DMS 273 treated with DMSO at 0.1 percent for 48 hours (cell line): ENCODE measurements around the gene GOLT1A.
"Not testable (repeated sequence)": the region's sequence is repeated elsewhere in the genome, so short reads cannot be mapped to it uniquely, and the experiment has no call there.

Experiments
- DNase-seq: peaks from one replicate; lab custom pipeline; 2025; lab: John Stamatoyannopoulos, UW

The GOLT1A gene

DNA sequence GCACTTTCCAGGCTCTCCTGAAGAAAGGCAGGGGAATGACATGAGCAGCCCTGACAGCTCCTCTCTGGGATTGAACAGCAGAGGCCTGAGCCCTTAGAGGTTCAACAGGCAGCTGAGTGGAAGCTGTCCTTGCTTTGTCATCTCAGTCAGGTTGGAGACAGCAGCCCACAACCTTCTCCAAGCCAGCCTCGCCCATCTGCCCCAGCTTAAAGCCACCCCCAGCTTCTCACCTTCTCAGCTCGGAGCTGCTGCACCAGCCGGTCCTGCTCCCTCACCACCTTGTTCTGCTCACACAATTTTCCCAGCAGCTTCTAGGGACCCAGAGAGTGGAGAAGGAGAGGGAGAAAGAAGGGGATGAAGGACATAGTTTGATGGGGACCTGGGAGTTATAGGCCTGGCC, 35.2 kb upstream of the GOLT1A start:
- no peak for DNase-seq

DNA sequence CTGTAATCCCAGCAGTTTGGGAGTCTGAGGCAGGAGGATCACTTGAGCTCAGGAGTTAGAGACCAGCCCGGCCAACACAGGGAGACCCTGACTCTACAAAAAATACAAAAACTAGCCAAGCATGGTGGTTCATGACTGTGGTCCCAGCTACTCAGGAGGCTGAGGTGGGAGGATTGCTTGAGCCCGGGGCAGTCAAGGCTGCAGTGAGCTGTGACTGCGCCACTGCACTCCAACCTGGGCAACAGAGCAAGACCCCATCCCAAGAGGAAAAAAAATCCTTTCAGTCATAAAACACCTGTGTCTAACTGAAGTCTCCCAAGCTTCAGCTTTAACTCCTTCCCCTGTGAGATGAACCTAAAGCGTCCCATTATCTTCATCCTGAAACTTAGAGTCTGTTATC, 33.1 kb upstream of the GOLT1A start:
- no peak for DNase-seq

DNA sequence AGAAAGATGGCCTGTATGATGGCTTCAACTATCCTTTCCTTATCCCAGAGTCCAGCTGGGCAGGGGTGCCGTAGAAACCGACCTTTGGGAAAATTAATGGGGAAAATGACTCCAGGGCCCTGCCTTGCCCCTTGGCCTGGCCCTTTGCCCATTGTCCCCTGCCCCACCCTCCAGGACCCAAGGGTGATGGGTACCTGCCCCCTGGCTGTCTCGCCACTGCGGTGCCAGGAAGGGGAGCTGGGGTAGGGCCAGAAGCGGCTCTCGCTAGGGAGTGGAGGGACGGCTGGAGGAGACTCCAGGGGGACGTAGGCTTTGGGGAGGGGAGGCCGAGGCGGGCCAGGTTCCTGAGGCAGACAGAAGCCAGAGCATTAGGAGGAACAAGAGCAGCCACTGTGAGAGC, 29.1 kb upstream of the GOLT1A start:
- DNase-seq, result no peak

DNA sequence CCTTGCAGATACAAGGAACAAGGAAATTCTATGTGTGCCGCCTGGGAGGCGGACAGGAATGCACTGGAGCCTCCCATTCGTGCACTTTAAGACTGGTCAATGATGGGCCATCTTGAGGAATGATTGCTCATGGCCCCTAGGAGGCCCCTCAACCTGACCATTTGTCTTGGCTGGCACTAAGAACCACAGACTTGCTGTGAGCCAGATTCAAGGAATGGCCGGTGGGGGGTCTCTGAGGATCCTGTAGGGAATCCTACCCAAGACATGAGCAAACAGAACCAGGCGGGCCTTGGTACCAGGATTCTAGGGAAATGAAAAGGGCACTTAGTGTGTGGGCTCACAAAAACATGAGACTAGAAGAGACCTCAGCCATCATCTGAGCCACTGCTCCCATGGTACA, 28.1 kb upstream of the GOLT1A start:
- no peak for DNase-seq

DNA sequence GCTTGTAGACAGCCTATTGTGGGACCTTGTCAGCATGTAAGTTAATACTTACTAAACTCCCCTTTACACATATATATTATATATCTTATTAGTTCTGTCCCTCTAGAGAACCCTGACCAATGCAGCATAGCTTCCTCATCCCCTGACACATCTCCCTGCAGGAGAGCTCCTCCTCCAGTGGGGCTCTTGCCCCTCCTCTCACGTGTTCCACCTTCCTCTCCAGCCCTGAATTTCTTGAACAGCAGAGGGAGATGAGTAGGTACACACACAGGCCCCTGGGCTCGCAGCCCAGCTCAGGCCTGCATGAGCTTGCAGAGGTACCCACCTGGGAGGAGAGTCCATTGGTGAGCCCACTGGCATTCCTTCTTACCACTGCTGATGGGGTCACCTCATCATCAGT, 27.3 kb upstream of the GOLT1A start:
- no peak for DNase-seq

DNA sequence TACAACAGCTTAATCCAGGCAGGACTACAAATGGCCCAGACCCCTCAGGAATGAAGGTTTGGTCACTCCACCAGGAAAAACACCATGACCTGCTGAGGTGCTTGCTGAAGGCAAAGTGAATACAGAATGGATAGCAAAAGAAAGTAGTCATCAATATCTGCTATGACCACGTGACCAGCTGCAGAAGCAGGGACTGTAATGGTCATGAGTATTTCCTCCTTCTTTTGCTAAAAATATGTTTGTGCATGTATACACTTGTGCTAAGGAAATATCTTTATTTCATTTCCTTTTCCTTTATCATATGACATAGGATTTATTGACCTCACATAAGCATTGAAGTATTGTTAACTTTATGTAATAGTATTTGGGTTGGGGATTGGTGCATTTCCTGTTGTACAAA, 26.4 kb upstream of the GOLT1A start:
- no peak for DNase-seq

DNA sequence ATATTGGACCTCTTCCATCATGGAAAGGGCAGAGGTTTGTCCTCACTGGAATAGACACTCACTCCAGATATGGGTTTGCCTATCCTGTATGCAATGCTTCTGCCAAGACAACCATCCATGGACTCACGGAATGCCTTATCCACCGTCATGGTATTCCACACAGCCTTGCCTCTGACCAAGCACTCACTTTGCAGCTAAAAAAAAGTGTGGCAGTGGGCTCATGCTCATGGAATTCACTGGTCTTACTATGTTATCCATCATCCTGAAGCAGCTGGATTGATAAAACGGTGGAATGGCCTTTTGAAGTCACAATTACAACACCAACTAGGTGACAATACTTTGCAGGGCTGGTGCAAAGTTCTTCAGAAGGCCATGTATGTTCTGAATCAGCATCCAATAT, 25.6 kb upstream of the GOLT1A start:
- DNase-seq, result not testable (repeated sequence)

DNA sequence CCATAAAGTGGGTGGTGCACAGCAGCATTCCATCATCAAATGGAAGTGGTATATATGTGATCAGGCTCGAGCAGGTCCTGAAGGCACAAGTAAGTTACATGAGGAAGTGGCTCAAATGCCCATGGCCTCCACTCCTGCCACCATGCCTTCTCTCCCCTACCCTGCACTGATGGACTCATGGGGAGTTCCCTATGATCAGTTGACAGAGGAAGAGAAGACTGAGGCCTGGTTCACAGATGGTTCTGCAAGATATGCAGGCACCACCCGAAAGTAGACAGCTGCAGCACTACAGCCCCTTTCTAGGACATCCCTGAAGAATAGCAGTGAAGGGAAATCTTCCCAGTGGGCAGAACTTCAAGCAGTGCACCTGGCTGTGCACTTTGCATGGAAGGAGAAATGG, 24.7 kb upstream of the GOLT1A start:
- not testable (repeated sequence) for DNase-seq

DNA sequence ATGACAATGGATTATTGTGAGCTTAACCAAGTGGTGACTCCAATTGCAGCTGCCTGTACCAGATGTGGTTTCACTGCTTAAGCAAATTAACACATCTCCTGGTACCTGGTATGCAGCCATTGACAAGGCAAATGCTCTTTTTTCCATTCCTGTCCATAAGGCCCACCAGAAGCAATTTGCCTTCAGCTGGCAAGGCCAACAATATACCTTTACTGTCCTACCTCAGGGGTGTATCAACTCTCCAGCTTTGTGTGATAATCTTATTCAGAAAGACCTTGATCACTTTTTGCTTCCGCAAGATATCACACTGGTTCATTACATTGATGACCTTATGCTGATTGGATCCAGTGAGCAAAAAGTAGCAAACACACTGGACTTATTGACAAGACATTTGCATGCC, 23.7 kb upstream of the GOLT1A start:
- not testable (repeated sequence) for DNase-seq

DNA sequence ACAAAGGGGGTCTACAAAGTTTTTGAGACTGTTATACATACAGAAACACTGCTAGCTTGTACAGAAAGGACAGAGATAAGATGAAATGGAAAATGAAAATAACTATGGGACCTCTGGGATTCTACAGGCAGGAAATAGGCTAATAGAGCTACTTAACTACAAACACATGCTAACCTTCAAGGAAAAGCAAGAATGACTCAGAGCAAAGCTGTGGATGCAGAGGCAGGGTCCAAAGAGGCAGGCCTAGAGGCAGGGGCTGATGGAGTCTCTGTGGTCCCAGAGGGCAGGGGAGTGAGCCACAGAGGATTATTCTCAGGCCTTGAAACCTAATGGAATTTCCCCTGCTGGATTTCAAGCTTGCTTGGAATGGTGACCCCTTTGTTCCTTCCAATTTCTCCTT, 18.7 kb upstream of the GOLT1A start:
- no peak for DNase-seq

DNA sequence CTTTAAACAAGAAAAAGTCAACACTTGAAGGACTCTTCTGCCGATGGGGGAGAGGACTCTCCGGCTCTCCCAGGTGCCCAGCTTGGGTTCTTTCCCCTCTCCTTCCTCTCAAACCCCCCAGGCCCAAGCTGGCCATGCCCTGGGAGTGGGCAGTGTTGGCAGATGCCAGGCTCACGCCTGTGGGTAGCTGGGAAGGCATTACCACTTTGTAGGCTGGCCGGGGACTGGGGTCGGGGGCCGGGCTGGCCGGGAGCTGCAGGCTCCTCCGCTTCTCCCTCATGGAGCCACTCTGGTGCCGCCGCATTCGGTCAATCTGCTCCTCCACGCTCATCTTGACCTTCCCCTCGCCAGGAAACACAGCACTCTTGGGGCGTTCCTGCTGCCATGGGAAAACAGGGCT, 16.4 kb upstream of the GOLT1A start:
- DNase-seq, result no peak

DNA sequence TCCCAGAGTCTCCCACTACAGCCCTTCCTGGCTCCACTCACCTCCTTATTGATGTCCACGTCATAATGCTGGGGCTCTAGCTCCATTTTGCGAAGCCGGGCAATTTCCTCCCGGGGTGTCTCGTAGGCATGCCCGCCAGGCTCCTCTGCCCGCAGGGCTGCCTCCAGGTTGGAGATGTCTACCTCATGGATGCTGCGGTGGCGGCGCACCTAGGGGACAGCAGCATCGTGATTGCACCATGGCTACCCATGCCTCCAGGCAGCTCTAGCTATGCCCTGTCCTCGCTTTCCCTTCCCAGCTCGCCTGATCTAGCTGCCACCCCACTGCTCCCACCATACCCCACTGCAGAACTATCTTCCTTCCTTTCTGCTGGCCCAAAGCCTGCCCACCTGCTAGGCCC, 15.1 kb upstream of the GOLT1A start:
- no peak for DNase-seq

DNA sequence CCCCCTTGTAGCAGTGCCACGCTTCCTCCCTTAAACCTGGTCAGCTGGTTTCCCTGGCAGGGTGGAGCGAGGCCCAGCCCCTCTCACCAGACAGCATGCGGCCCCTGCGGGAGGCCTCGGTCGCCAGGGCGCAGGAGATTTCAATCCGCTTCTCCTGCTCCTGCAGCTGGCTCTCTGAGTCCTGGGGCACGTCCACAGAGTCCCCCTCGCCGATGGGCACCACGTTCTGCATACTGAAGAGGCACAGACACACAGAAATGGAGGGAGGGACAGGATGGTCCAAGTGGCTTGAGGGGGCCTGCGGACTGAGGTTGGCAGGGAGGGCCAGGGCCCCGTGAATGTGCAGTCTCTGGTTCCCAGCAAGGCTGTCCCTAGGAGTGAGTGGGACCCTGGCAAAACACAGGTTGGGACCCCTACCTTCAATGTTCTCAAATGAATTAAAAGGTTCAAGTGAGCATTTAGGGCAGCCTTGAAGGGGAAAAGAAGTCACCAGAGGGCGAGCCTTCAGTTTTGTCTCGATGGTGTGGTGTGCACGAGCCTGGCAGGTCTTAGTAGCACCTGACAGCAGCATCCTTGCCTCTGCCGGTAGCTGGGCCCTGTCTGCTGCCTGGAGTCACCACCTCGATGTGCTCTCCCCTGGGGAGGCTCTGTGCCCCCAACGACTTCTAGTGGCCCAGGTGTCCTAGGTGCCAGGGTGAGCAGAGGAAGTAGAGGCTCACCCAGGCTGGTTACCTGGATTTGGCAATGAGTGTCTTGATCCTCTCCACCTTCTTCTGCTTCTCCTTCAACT, 14.4 kb upstream of the GOLT1A start:
- DNase-seq, result no peak

DNA sequence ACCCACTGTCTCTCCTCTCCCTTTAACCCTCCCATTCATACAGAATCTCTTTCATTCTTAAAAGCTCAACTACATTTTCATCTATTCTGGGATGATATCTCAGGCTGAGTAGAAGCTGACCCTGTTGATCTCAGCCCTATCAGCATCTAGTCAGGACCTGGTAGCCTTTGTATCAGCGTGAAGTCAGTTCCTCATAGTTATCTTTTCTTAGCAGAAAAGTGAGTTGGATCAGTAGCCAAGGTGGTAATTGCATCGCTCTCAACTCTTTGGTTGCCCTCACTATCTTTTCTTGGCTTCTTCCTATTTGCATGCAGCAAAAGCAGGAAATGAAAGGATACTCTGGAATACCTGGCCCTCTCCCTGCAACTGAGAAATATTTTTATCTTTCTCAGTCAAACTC, 13.6 kb upstream of the GOLT1A start:
- DNase-seq, result no peak

DNA sequence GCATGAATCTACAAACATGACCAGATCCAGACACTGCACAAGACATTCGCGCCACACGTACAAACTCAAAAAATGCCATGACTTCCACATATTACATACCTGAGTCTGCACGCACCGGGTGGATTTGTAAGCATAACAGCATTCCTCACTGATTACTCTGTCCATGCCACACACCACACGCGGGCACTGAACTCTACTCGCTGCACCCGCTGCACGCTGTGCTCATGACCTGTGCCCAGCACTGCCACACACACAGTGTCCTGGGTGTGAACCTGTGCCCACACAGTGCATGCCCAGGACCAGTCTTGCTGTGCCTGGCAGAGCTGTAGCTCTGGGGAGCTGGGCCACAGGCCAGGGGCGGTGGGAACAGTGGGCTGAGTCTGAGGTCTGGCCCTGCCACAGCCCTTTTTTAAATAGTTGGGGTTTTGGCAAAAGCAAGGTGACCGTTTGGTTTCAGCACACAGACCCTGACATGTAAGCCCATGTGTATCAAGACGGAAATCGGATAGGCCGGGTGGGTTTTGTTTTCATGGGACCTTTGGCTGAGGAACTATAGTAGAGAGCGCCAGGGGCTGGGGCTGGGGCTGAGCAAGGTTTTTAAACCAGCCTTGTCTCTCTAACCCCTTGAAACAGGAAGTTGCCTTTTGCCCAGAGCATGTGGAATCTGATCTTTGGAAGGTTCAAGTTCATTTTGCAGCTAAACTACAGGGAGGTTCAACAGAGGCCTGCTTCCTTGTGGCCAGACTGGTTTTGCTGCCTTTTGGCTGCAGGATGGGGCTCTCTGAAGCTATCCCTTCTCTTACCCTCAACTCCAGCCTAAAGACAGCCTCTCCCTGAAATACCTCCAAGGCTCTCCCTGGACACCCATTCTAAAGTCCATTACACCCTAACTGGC, 12.3 kb upstream of the GOLT1A start:
- no peak for DNase-seq

DNA sequence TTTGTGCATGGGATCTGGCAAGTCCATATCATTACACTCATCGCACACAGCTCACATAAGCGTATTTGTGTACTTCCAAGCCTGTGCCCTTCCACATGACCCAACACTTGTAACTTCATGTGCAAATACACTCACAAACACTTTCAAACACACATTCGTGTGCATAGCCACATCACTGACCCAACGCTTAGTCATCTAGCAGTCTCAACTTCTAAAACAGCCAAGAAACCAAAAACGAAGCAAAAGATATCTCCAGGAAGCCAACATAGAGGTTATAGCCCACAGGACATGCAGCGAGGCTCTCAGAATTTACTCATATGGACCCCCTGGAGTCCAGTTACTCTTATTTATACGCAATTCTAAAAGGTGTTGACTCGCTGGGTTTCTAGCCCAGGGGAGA, 10.9 kb upstream of the GOLT1A start:
- DNase-seq, result no peak

DNA sequence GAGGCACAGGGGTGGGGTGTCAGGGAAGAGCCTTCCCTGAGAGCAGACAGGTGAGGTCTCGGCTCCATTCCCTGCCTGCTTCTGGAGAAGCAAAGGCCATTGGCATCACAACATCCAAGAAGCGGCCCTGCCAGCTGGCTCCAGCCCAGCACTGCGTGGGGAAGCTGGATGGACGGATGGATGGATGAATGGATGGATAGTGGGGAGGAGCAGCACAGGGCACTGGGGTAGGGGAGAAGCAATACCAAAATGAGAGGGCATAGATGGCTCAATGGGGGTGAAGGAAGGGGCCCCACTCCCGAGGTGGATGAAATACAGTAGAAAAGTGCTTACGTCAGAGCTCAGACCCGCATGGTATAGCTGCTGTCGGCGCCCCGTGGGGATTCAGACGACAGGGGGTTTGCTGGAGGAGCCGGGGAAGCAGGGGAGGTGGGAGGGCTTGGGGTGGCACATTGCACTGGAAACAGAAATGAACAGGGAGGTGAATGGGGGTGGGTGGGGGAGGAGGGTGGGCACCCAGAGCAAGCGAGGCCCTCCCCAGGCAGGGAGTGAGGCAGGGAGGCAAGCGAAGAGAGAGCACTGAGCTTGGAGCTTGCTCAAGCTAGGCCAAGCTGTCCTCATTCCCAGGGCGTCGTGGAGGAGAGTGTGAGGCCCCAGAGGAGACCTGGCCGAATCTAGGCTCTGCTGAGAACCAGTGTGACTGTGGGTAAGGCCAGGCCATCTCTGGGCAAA, 9.5 kb upstream of the GOLT1A start:
- DNase-seq, result no peak

DNA sequence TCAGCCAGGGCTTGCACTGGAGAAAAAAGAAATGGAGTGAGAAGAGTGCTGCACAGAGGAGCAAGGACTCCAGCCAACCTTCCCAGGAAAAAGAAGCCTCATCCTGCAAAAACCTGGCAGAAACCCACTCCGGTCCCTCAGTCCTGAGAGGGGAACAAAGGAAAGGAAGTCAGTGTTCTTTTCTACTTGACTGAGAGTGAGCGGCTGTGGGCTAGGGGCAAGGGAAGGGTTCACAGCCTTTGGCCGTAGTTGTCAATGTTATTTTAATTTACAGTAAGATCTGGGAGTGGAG, 8.9 kb upstream of the GOLT1A start:
- DNase-seq, result no peak

DNA sequence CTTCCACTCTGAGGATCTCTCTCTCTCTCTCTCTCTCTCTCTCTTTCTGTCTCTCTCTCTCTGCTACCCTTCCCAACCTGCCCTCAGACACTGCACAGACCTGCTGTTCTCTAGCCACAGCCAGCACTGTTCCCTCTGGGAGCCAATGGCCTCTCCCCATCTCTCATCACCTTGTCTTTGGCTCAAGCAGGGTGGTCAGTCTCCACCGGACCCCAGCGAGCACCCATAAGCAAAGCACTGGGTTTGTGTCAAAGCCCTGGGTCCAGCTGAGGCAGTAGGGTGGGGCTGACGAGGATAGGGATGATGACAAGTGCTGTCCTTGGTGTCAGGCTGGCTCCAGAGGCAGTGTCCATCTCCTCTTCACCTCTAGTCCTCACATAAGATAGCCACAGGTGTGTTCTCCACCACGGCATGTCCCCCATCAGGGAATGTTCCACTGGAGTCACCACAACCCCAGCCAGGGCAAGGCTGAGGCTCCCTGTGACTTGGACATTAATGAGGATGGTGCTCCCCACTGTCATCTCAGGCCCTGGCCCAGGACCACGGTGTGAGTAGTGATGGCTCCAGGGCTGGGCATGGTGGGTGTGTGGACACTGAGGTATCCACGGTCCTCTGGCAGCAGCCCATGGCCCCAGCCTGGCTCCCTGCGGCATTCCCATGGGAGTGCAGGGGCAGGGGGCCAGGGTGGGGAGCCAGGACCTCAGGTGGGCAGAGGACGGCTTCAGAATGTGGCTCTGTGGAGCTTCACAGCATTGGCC, 8.4 kb upstream of the GOLT1A start:
- DNase-seq, result no peak

DNA sequence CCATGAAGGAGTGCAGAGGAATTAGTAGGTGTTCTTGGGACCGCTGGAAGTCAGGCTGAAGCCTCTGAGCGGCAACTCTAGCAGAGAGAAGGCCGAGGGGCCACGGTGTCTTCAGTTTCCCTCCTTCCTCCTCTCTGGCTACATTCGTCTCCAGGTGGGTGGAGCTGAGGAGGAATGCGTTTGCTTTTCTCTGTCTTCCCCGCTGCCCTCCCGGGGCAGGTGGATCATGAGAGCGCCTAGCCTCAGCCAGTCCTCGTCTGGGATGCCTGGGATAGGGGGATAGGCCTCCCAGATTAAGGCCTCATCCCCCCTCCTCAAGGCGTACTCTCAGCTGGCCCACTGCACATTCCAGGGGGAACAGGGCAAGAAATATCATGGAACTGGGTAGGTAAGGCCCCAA, 7.5 kb upstream of the GOLT1A start:
- no peak for DNase-seq

DNA sequence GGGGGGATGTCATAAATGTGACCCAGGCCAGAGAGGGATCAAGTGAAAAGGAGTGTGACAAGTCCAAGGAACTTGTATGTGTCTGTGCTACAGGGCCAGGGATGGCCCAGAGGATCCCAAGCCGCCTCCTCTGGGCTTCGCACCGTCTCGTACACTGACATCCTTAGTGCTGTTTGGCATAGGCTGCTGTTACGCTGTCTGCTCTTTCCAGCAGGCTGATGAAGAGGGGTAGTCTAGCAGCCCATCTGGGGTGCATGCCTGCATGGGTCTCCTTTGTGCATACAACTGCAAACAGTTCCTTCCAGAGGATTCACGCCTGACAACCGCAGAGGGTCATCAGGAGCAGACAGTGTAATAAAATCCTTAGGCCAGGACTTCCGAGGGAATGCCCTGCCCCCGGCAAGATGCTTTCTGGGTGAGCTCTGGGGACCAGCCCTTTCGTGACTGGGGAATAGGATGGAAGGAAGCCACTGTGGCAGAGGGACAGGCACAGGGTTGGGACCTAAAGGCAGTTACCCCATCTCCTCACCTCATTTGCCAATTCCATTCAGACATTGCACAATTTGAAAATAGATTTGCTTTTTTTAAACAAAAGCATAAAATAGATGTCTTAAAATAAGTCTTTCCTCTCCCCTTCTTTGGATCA, 6.3 kb upstream of the GOLT1A start:
- no peak for DNase-seq

DNA sequence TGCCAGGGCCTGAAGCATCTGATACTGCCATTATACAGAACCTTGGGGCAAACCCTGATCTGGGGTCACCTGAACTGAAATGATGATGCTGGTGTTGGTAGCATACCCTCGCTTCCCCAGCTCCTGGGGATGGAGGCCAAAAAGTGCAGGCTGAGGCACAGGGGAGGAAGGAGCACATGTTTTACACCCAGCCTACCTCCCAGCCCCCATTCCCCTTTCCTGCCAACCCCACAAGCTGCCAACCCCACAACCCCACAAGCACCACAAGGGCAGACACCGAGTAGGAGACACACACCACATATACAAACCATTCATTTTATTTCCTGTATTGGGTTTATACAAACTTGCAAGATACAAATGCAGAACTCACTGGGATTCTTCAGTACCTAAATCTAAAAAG, 4.8 kb upstream of the GOLT1A start:
- DNase-seq, result no peak
